Esophagus muscularis mucosa (tissue), 3 donors: Measurements from ENCODE around the gene NDRG3.
"Not testable (repeated sequence)": the region's sequence is repeated elsewhere in the genome, so short reads cannot be mapped to it uniquely, and the experiment has no call there.

ENCODE experiments used
- CTCF ChIP-seq, 3 experiments: fragments of 200-600 bp in 2 of 3; fragments of 450-650 bp in 1 of 3; sonication (generic) in 2 of 3; IDR thresholded peaks; one replicate each; pipeline ENCODE4 v1.5.1; 2017 to 2019; ENCODE audit warnings: antibody characterized with exemption in 3 of 3, mild to moderate bottlenecking in 2 of 3, moderate library complexity in 1 of 3
- POLR2A ChIP-seq: fragments of 450-650 bp; IDR thresholded peaks from one replicate; pipeline ENCODE4 v1.6.1; 2017; ENCODE audit warnings: antibody characterized with exemption, moderate library complexity, mild to moderate bottlenecking, low read depth
- POLR2AphosphoS5 ChIP-seq, 2 donors: sonication (generic); formaldehyde crosslinking; IDR thresholded peaks; one replicate each; pipeline ENCODE4 v1.6.1; 2017; ENCODE audit warnings: antibody characterized with exemption in 2 of 2

- not testable (repeated sequence) for TF ChIP-seq POLR2AphosphoS5 (IDR thresholded peaks at IDR 0.05); CTCF (IDR thresholded peaks at IDR 0.05); POLR2A
These were observed 107.0 kb downstream of the NDRG3 start for GRCh38 chr20:36638876-36639400.
